Astrocyte (in vitro differentiated cells and primary cell): Measurements from ENCODE around the gene TMPRSS13. TPM values are rescaled to one million over a fixed set of nuclear protein-coding genes. Genes with fewer than 3 reads are reported as not detected.
A peak's percentile ranks its signal among the peaks of the same experiment; 100 is the strongest.
"Not testable (repeated sequence)": the region's sequence is repeated elsewhere in the genome, so short reads cannot be mapped to it uniquely, and the experiment has no call there.

ENCODE experiments used
- DNase-seq: peaks from one replicate; pipeline ENCODE4 v3.0.0-alpha.2; 2010; ENCODE audit warnings: low read depth
- FAIRE-seq: peaks from 2 replicates; lab custom pipeline; 2011; peaks lifted over from hg19 to GRCh38; lab: Jason Lieb, UNC
- H2AFZ ChIP-seq: 2 replicates; pipeline ENCODE4 v1.6.0; 2012; ENCODE audit warnings: low read depth, low read length, inconsistent platforms
- H3K27ac ChIP-seq: 2 replicates; pipeline ENCODE4 v1.5.1; 2011; ENCODE audit warnings: low read depth, low read length, inconsistent platforms
- H3K27me3 ChIP-seq: 2 replicates; pipeline ENCODE4 v1.6.0; 2011; ENCODE audit warnings: low read length, inconsistent platforms; ENCODE audit not compliant: insufficient read depth
- H3K36me3 ChIP-seq: 2 replicates; pipeline ENCODE4 v1.5.1; 2011; ENCODE audit warnings: low read length, inconsistent platforms; ENCODE audit not compliant: insufficient read depth
- H3K4me1 ChIP-seq: 2 replicates; pipeline ENCODE4 v1.5.1; 2011; ENCODE audit warnings: low read length, inconsistent platforms; ENCODE audit not compliant: insufficient read depth
- H3K4me2 ChIP-seq: 2 replicates; pipeline ENCODE4 v1.6.0; 2012; ENCODE audit warnings: low read length, inconsistent platforms
- H3K4me3 ChIP-seq: 2 replicates; pipeline ENCODE4 v1.5.1; 2011; ENCODE audit warnings: low read depth, mild to moderate bottlenecking, low read length, inconsistent platforms; ENCODE audit not compliant: insufficient read depth
- H3K79me2 ChIP-seq: 2 replicates; pipeline ENCODE4 v1.6.0; 2012; ENCODE audit warnings: mild to moderate bottlenecking, low read length, inconsistent platforms; ENCODE audit not compliant: insufficient read depth
- H3K9ac ChIP-seq: 2 replicates; pipeline ENCODE4 v1.6.0; 2012; ENCODE audit warnings: mild to moderate bottlenecking, low read length, inconsistent platforms
- H3K9me3 ChIP-seq: 2 replicates; pipeline ENCODE4 v1.5.1; 2012; ENCODE audit warnings: low read depth, mild to moderate bottlenecking, low read length, inconsistent platforms; ENCODE audit not compliant: insufficient read depth
- H4K20me1 ChIP-seq: 2 replicates; pipeline ENCODE4 v1.6.0; 2012; ENCODE audit warnings: low read length, inconsistent platforms; ENCODE audit not compliant: insufficient read depth
- H3K27ac Mint-ChIP-seq: one replicate; pipeline ENCODE4 v1.8.0; 2021; ENCODE audit warnings: mild to moderate bottlenecking, mixed read lengths; ENCODE audit not compliant: unreplicated experiment
- H3K27me3 Mint-ChIP-seq: one replicate; pipeline ENCODE4 v1.8.0; 2021; ENCODE audit warnings: low read depth, mixed read lengths; ENCODE audit not compliant: unreplicated experiment
- H3K36me3 Mint-ChIP-seq: one replicate; pipeline ENCODE4 v1.8.0; 2021; ENCODE audit warnings: low read depth, mixed read lengths; ENCODE audit not compliant: unreplicated experiment
- H3K4me1 Mint-ChIP-seq: one replicate; pipeline ENCODE4 v1.8.0; 2021; ENCODE audit warnings: low read depth, mixed read lengths; ENCODE audit not compliant: unreplicated experiment
- H3K4me3 Mint-ChIP-seq: one replicate; pipeline ENCODE4 v1.8.0; 2021; ENCODE audit warnings: mild to moderate bottlenecking, moderate library complexity, mixed read lengths; ENCODE audit not compliant: unreplicated experiment
- H3K9me3 Mint-ChIP-seq: one replicate; pipeline ENCODE4 v1.8.0; 2021; ENCODE audit warnings: mild to moderate bottlenecking, mixed read lengths; ENCODE audit not compliant: unreplicated experiment
- EZH2 ChIP-seq: IDR thresholded peaks from 2 replicates; pipeline ENCODE4 v1.6.1; 2012; ENCODE audit warnings: mild to moderate bottlenecking, low read length, inconsistent platforms; ENCODE audit not compliant: insufficient read depth
- total RNA-seq: library from RNA; stranded (reverse); gene quantifications from 2 replicates; pipeline ENCODE4 v1.2.1, GENCODE V29; 2021
- TF ChIP-seq, protein P1 (sequence below): IDR thresholded peaks from 2 replicates; pipeline ENCODE4 v1.5.1; 2011; ENCODE audit warnings: low read depth, mild to moderate bottlenecking, inconsistent platforms, low read length, moderate library complexity; ENCODE audit not compliant: insufficient read depth

TMPRSS13 gene
- total RNA-seq, 1 donor from 2014 or later = 0.66 TPM

GRCh38 chr11:117928446-117929141 lies 608 bp downstream of the TMPRSS13 start:
- H3K9ac ChIP-seq = no peak overlapping the region

GRCh38 chr11:117927926-117928325 lies 1.3 kb downstream of the TMPRSS13 start:
- no peak for TF ChIP-seq EZH2
- TF ChIP-seq, protein P1, sequence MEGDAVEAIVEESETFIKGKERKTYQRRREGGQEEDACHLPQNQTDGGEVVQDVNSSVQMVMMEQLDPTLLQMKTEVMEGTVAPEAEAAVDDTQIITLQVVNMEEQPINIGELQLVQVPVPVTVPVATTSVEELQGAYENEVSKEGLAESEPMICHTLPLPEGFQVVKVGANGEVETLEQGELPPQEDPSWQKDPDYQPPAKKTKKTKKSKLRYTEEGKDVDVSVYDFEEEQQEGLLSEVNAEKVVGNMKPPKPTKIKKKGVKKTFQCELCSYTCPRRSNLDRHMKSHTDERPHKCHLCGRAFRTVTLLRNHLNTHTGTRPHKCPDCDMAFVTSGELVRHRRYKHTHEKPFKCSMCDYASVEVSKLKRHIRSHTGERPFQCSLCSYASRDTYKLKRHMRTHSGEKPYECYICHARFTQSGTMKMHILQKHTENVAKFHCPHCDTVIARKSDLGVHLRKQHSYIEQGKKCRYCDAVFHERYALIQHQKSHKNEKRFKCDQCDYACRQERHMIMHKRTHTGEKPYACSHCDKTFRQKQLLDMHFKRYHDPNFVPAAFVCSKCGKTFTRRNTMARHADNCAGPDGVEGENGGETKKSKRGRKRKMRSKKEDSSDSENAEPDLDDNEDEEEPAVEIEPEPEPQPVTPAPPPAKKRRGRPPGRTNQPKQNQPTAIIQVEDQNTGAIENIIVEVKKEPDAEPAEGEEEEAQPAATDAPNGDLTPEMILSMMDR = no peak
- Mint-ChIP-seq H3K4me1 (peaks cover 12% of the 10 kb centered on the region), H3K36me3 (no peaks in the 10 kb centered on the region), H3K27ac (no peak overlapping the region), H3K4me3 (no peak overlapping the region), H3K9me3 (no peaks in the 10 kb centered on the region), H3K27me3 (peaks cover 63% of the 10 kb centered on the region)
- no peak overlapping the region for H3K4me3 ChIP-seq
- no peaks in the 10 kb centered on the region for H4K20me1 ChIP-seq
- no peak for FAIRE-seq
- no peak overlapping the region for H3K4me2 ChIP-seq
- no peak overlapping the region for H3K27ac ChIP-seq
- H3K4me1 ChIP-seq = no peaks in the 10 kb centered on the region
- no peak overlapping the region for H3K9ac ChIP-seq
- H3K79me2 ChIP-seq = no peaks in the 10 kb centered on the region
- no peak overlapping the region for H2AFZ ChIP-seq
- H3K9me3 ChIP-seq = no peaks in the 10 kb centered on the region
- DNase-seq = no peak
- no peaks in the 10 kb centered on the region for H3K36me3 ChIP-seq
- H3K27me3 ChIP-seq = peaks cover 18% of the 10 kb centered on the region

More at GRCh38 chr11:117928446-117929141, 608 bp downstream of the TMPRSS13 start:
- peak overlapping the region; percentile 30 for H3K4me3 Mint-ChIP-seq
- no peaks in the 10 kb centered on the region for H3K9me3 Mint-ChIP-seq
- H3K27ac Mint-ChIP-seq = no peak overlapping the region
- Histone ChIP-seq H3K27me3 (peaks cover 18% of the 10 kb centered on the region), H3K4me2 (no peak overlapping the region), H2AFZ (no peak overlapping the region), H3K36me3 (no peaks in the 10 kb centered on the region), H3K4me1 (no peaks in the 10 kb centered on the region), H4K20me1 (no peaks in the 10 kb centered on the region), H3K9me3 (no peaks in the 10 kb centered on the region), H3K79me2 (no peaks in the 10 kb centered on the region), H3K4me3 (no peak overlapping the region), H3K27ac (no peak overlapping the region)
- H3K27me3 Mint-ChIP-seq = peaks cover 61% of the 10 kb centered on the region
- TF ChIP-seq, protein P1 = no peak
- no peak for TF ChIP-seq EZH2
- FAIRE-seq = no peak
- DNase-seq = no peak
- H3K36me3 Mint-ChIP-seq = no peaks in the 10 kb centered on the region
- H3K4me1 Mint-ChIP-seq = peaks cover 12% of the 10 kb centered on the region

- not testable (repeated sequence) for H4K20me1 ChIP-seq, H3K36me3 ChIP-seq, H3K27ac Mint-ChIP-seq, H3K4me3 Mint-ChIP-seq, DNase-seq, H3K9me3 Mint-ChIP-seq, H3K4me3 ChIP-seq, H3K9me3 ChIP-seq, H3K9ac ChIP-seq, H3K79me2 ChIP-seq, H3K27ac ChIP-seq, H3K4me2 ChIP-seq, H3K36me3 Mint-ChIP-seq, H3K4me1 ChIP-seq, FAIRE-seq, H3K4me1 Mint-ChIP-seq, H2AFZ ChIP-seq
- peaks cover 65% of the 10 kb centered on the region for H3K27me3 Mint-ChIP-seq
- H3K27me3 ChIP-seq = peaks cover 18% of the 10 kb centered on the region
These were observed 3.0 kb downstream of the TMPRSS13 start for GRCh38 chr11:117926166-117926565.
